Neural cell (in vitro differentiated cells): ENCODE measurements around the gene FHOD3.

Experiments used
- CTCF ChIP-seq: fragments of 450-650 bp; IDR thresholded peaks from 2 replicates; pipeline ENCODE4 v1.5.1; 2014; ENCODE audit warnings: antibody characterized with exemption, mild to moderate bottlenecking, moderate library complexity; ENCODE audit not compliant: poor library complexity, severe bottlenecking
- EP300 ChIP-seq: fragments of 450-650 bp; conservative IDR thresholded peaks from 2 replicates; pipeline ENCODE4 v1.6.1; 2014; ENCODE audit warnings: antibody characterized with exemption, mild to moderate bottlenecking, moderate library complexity; ENCODE audit not compliant: poor library complexity, severe bottlenecking
- EZH2 ChIP-seq: fragments of 200-600, 300-800 bp; shearing (Covaris generic), sonication (generic); IDR thresholded peaks from 2 replicates; pipeline ENCODE4 v1.6.1; 2014; ENCODE audit warnings: antibody characterized with exemption, low read length, borderline replicate concordance, mild to moderate bottlenecking; ENCODE audit not compliant: insufficient read depth, poor library complexity, severe bottlenecking
- MXI1 ChIP-seq: fragments of 450-650 bp; conservative IDR thresholded peaks from 2 replicates; pipeline ENCODE4 v1.6.1; 2014; ENCODE audit warnings: antibody characterized with exemption, mild to moderate bottlenecking; ENCODE audit not compliant: poor library complexity, severe bottlenecking
- POLR2AphosphoS5 ChIP-seq: IDR thresholded peaks from 2 replicates; pipeline ENCODE4 v1.6.1; 2012
- RAD21 ChIP-seq: fragments of 450-650 bp; conservative IDR thresholded peaks from 2 replicates; pipeline ENCODE4 v1.6.1; 2014; ENCODE audit warnings: antibody characterized with exemption, mild to moderate bottlenecking, moderate library complexity
- REST ChIP-seq: IDR thresholded peaks from 2 replicates; pipeline ENCODE4 v1.6.1; 2012; ENCODE audit warnings: borderline replicate concordance
- SMC3 ChIP-seq: fragments of 450-650 bp; conservative IDR thresholded peaks from 2 replicates; pipeline ENCODE4 v1.6.1; 2014; ENCODE audit warnings: antibody characterized with exemption, mild to moderate bottlenecking, moderate library complexity; ENCODE audit not compliant: poor library complexity
- TAF1 ChIP-seq: IDR thresholded peaks from 2 replicates; pipeline ENCODE4 v1.6.1; 2012; ENCODE audit warnings: low read depth

DNA sequence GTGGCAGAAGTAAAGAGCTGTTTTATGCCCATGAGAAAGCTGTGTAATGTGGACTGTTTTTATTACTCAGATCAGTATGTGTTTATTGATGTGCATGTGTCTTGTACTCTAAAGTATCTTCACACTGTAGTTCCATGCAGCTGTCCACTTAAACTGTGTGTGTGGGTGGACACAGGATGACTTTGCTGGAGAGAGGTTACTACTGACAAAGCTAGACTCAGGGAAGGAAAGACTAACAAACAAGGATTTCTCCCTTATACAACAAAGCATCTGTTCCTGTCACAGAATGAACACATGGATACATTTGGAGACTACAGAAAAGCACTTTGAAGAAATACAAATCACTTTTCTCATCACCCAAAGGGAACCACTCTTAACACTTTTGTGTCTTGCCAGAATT, 10.0 kb downstream of the FHOD3 start:
- TF ChIP-seq POLR2AphosphoS5 (no peak), CTCF (no peak), EZH2 (no peak), TAF1 (no peak), MXI1 (no peak), SMC3 (no peak), RAD21 (no peak), EP300 (no peak), REST (no peak)
